NK-92 treated with Interleukin-12 subunit alpha and Interleukin-12 subunit beta, amount 100 ng/mL, for 24 hours (cell line): ENCODE results near the gene GUCD1.
"Not testable (repeated sequence)": the region's sequence is repeated elsewhere in the genome, so short reads cannot be mapped to it uniquely, and the experiment has no call there.

Experiments
- DNase-seq: peaks from one replicate; lab custom pipeline; 2025; lab: John Stamatoyannopoulos, UW

Gene GUCD1

DNA sequence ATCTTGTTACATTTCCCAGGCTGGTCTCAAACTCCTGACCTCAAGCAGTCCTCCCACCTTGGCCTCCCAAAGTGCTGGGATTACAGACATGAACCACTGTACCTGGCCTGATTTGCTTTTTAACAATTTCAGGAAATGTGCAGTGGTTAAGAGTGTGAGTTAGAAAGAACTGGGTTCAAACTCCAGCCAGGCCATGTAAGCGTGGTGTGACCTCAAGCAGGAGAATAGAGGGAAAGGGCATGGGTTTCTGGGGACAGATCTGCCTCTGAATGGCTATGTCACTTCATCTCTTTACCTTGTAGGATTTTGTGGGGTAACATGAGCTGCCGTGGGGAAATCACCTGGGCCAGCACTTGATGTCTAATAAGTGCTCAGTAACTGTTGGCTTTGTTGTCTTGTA is 10.1 kb upstream of the GUCD1 start:
- DNase-seq, result no peak

DNA sequence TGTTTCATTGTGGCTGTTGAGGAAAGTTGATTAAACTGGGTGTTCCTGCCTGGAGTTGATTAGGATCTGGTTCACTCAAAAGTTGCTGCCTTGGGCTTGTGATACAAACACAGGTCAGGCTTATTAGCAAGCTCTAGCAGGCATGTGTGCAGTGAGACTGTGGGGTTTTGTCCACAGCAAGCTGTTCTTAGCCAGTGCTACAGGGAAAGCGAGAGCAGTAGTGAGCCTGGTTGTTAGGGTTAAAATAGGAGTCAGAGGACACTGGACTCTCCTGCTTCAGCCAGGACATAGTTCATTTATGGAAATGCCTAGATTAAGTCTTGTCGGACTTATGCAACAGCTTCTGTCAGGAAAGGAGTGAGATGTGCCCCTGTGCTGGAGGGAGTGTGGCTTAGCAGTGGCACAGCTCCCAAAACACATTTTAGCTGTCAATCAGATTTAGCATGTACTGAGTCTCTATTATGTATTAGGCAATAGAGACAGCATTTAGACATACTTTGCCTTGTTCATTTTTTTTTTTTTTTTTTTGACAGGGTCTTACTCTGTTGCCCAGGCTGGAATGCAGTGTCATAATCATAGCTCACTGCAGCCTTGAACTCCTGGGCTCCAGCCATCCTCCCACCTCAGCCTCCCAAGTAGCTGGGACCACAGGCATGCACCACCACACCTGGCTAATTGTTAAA is 9.6 kb upstream of the GUCD1 start:
- DNase-seq, result no peak

DNA sequence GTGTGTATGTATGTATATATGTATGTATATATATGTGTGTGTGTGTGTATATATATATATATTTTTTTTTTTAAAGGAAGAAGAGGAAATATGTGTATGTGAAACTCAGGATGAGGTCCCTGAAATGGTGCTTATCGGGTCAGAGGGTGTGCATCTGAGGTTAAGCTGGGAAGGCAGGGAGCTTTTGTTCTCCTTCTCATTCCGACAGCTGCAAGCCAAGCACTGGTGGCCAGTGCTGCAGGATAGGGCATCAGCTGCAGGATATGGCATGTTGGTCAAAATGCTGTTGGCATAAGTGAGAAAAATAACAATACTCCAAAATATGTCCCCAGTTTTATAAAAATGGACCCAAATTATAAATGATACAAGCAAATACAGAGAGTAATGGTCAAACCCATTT is 8.3 kb upstream of the GUCD1 start:
- no peak for DNase-seq

DNA sequence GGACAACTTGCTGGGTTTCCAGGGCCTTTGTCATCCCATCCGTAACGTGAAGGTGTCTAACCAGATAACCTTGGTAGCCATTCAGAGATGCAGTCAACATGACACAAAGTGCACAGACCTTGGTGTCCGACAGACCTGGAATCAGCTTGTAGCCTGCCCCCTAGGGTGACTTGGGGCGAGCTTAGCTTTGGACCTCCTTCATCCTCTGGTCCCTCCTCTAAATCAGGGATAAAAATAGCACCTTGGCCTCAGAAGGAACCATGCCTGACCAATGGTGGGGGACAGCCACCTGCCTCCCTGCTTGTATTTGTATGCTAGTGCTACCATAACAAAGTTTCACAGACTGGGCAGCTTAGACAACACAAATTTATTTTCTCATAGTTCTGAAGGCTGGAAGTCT is 4.5 kb upstream of the GUCD1 start:
- DNase-seq, result no peak

DNA sequence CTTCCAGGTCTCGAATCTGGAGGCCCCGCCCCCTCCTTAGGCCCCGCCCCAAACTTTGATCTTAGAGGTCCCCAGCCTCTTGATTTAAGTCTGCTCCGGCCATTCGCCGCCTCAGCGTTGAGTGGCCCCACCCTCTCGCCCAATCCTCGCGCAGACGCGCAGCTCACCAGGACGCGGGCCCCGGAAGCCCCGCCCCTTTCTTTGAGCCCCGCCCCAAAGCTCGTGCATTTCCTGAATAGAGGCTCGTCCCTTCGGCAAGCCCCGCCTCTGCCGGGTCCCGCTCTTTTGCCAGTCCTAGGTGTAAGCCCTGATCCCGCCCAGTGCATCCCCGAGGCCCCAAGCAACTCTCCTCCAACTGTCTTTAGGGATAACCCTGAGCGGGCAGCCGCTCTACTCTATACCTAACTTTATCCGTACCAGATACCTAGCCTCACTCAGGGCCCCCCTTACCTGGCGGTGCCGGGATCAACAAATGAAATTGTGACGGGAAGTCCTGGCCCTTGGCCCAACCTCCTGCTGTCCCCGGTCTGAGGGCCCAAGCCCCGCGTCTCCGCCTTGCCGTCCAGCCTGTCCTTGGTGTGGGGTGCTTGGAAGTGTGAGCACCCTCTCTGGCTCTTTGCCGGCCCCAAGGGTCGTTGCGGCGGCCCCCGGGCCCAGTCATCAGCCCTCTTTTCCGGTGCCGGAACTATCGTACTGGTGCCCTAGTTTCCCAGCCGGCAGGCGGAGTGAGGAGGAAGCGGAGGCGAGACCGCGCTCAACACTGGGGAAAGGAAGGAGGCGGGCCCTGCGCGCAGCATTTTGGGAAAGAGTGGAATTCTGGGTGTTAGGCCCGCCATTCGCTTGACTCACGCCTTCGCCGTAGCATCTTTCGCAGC is 464 bp upstream of the GUCD1 start, which contains the start of gene SNRPD3:
TSS of gene SNRPD3 (plus strand) at position 835 of the 875 bp plus-strand sequence. CDS start 1,676 bp downstream, outside the sequence.
- peak; percentile 98 for DNase-seq

DNA sequence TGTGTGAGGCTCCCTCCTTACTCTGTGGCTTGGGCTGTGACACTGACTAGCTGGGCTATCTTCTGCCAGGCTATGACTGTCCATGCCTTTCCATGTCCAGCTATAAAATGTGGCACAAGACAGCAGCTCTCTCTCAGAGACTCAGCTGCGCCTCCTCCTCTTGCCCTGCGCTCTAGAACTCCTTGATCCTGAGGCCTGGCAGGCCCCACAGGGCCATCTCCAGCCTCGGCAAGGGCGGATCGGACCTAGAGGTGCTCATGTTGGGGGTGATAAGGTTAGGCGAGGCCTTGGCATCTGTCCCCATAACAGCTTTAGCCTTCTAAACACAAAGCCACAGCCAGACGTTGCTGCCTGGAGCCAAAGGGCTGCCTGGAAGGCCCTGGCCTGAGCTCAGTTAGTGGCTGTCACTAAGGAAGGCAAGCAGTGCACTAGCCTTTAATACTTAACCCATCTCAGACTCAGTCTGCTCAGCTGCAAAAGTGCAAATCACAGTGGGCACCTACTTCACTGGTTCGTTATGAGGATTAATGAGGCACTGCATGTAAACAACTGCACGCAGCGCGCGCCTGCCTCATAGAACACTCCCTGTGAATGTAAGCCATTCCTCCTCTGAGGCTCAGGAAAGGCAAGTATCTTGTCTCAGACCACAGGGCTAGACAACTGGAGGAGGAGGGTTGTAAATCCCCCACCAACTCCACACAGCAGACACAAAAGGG is 1.2 kb downstream of the GUCD1 start:
- DNase-seq, result no peak

DNA sequence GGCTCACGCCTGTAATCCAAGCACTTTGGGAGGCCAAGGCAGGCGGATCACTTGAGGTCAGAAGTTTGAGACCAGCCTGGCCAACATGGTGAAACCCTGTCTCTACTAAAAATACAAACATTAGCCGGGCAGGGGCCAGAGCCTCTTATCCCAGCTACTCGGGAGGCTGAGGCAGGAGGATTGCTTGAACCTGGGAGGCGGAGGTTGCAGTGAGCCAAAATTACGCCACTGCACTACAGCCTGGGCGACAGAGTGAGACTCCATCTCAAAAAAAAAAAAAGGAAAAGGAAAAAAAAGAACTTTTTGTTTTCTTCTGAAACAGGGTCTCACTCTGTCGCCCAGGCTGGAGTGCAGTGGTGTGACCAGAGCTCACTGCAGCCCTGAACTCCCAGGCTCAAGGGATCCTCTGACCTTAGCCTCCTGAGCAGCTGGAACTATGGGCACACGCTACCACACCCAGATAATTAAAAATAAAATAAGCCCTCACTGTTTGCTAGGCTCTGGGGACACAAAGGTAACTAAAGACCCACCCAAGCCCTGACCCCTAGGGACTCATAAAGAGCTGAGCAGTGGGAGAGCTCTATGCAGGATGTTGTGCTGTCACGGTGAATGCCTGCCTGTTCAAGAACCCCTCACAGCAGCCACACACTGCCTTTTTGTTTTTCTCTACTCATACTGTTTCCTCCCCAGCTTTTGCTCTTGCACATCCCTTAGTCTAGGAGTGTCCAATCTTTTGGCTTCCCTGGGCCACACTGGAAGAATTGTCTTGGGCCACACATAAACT is 2.2 kb downstream of the GUCD1 start:
- DNase-seq, result not testable (repeated sequence)

DNA sequence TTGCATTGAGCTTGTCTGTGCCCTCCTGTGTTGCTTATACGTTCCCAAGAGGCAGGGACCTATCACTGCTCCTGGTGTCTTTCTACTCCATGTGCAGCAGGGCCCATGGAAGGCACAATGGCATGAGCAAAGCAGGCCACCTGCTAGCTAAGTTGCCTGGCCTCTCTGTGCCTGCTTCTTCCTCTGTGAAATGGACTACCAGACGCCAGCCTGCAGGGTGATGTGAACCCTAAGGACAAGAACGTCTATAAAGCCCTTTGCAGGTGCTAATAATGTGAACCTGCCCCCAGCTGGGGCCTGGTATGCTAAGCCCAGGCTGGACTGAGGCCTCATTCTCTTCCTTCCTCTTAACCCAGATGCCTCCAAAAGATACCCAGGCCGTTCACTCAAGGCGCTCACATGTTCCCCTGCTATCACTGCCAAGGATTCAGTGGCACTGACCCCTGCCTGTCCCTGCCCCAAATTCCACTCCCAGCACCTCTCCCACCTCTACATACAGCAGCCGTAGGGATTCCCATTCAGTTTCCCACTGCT is 4.0 kb downstream of the GUCD1 start:
- no peak for DNase-seq

DNA sequence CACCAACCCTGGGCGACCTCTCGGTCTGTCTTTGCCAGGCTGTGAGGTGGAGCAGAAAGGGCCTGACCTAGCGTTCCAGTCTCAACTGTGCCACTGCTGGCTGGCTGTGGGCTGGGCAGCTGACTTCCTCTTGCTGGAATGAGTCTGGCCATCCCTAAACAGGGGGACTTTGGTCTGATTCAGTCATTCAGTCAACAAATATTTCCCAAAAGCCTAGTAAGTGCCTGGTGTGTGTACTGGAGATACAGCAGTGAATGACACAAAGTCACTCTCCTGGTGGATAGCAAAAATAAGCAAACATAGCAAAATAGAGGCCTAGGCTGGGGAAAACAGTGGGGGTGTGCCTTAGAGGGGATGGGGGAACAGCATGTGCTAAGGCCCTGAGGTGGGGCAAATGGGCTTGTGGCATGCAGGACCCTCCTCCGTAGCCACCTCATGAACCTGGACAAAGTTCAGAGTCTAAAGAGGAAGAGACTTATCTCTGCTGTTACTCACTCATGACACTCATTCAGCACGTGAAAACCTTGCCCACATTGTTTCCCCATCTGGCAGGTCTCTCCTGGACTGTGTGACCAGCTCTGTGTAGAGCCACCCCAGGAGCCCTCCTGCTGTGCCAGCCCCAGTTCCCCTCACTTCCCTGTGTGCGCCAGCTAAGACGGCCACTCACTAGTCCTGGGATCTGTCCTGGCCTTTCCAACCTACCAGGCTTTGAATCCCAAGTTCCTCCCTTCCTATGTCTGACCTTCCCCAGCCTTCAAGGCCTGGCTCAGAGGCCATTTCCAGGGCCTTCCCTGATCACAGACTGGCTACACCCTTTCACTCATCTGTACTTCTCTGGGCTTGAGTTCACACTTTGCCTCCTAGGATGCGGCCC is 4.7 kb downstream of the GUCD1 start:
- no peak for DNase-seq

DNA sequence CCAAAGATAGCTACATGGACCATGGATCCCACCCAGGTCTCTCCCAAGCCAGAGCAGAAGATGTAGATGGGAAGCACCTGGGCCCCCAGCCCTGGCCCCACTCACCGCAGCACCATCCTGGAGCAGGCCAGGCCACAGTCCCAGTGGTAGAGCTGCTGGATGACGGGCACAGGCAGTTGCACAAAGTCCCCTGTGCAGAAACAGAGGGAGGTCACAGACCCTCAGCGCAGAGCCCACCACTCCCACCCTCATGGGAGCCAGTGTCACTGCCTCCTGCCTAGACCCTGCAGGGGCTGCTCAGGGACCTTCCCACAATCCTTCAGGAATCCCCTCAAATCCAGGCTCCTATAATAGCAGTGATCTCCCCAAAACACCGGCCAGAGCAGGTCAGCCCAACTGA is 6.1 kb downstream of the GUCD1 start:
- no peak for DNase-seq

DNA sequence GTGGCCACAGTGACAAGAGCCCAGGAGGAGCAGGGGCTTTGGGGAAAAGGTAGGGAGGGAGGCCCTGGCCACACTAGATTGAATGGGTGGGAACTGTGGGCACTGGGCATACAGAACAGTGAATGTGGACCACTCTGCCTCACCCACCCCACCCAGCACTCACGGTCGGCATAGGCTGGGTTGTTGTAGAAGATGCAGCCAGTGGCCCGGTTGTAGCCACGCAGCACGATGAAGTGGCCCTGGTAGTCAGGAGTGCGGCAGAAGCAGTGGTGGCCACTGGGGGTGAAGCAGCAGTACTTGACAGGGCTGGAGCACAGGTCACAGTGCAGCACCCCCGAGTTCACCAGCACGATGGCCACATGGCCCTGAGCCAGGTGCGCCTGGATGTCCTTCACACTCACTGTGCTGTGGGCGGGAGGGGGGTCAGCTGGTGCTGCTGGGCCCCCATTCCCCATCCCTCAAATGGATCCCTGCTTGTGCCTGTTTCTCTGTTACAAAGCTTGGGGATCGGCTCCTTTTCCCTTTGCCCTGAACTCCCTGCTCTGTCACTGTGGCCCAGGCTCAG is 11.2 kb downstream of the GUCD1 start:
- no peak for DNase-seq

DNA sequence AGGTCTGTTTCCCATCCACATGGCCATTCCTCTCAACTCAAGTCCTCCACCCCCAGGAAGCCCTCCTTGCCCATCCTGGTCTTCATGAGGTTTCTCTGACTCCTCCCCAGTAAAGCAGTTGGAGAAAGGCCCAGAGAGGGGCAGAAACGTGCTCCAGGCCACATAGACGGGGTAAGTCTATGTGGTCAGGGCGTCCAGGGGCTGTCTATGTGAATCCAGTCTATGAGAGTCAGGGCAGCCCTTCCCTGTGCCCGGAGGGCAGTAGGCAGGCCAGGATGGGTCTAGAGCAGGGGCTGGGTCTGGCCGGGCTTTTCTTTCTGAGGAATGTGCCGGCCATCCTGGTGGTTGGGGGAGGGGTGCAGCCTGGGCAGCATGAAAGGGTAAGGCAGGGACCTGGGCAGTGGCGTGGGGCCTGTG is 11.7 kb downstream of the GUCD1 start:
- DNase-seq, result no peak

DNA sequence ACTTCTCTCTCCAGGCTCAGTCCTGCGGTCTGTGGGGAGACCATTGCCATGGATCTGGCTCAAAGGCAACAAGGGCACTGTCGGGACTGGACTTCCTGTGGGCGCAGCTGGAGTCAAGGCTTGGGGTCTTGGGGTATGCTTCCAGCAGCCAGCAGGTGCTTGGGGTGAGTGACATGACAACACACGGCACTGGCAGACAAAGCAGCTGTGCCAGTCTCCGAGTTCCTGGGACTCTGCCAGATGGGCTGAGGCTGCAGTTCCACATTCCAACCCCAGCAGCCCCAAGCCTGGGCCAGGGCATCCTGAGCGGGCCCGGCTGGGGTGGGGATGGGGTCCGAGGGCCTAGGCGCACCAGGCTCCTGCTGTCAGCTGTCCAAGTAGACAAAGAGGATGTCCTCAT is 12.3 kb downstream of the GUCD1 start:
- no peak for DNase-seq

DNA sequence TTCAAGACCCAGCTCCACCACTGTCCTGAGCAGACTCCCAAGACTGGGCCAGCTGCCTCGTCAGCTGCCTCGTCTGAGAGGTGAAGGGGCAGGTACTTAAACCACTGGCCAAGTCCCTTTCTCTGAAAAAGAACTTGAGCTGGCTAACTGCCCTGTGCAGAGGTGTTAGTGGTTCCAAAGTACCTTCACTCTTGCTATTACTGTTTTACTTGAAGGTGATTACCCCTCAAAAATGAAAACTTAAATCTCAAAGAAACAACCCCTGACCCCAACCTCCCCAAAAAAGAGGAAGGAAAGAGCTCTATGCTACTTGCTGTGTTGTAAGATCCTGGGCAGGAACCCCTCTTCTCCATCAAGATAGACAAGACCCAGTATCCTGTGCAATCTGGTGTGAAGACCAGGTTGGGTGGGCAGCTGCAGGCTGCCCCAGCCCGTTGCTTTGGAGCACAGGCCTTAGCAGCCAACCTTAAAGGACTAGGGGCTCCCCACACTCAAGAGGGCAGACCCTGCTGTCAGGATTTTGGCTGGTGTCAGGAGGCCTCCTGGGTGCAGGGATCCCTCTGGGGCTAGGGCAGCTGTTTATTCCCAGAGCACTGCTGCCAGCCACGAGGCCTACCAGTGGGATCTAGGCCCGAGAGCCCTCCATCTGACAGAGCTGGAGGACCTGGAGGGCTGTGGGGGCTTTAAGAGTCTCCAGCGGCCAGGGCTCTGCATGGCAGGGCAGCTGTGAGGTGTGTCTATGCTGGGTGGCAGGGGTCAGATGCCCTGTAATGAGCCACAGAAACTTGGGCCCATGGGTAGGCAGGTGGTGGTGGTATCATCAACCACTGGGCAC is 13.0 kb downstream of the GUCD1 start:
- no peak for DNase-seq

DNA sequence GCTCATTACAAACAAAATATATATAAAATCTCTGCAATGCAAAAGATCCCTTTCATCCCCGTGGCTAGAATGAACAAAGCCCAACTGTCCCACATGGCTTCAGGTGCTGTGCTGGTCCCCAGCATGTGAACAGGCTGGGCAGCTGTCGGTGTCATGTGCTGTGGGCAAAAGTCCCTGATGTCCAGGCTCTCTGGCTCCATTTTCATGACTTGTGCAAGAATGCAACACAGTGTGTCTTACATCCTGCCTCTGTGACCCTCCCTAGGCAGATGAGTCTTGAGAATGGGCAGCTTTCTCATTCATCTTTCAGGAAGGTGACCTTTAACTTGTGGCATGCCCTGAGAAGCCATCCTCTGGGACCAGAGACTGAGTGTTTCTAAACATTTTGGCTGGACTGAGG is 14.5 kb downstream of the GUCD1 start:
- DNase-seq, result no peak

DNA sequence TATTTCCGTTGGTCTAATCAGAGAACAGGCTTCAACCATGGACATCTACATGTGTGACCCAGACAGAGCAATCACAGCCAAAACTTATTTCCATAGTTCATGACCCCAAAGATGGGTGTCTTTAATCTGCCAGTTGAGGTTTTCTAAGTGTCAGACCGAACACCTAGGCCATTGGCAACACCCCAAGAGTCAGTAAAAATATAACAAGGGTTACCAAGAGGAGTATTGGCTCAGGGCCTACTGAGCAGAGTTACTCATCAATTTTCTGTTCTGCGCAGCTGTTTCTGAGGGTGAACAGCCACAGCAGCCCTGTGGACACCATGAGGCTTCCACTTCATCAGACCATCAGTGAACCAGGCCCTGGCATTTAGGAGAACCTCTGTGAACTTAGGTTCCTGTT is 18.8 kb downstream of the GUCD1 start:
- no peak for DNase-seq

DNA sequence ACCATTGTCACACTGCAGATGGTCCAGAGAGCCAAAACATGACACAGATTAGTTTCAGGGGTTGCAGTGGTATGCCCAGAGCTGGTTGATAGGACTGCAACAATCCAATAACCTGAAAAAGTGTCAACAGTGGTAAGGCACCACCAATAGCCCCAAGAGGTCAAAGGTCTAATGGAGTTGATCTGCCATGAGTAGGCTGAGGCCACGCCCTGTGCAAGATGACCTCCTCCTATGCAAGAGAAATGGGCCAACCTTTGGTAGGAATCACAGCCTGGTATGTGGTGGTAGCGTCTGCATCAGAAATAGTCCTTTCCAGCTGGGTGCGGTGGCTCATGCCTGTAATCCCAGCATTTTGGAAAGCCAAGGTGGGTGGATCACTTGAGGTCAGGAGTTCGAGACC is 19.6 kb downstream of the GUCD1 start:
- no peak for DNase-seq

DNA sequence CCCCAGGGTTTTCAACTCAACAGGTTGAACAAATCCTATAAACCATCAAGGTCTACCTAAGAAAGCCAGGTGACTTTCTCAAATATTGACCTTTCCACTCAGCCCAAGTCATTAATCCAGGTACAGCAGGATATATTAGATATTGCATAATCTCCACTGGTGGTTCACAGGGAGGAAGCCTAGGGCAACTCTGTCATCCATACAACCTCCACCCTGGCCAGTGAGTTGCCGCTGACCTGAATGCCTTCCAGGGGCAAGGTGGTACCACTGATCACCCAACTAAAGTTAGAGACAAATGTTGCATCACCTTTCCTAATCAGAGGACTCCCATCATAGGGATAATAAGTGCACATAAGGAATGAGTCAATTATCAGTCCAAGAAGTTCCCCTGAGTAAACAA is 22.9 kb downstream of the GUCD1 start:
- no peak for DNase-seq

DNA sequence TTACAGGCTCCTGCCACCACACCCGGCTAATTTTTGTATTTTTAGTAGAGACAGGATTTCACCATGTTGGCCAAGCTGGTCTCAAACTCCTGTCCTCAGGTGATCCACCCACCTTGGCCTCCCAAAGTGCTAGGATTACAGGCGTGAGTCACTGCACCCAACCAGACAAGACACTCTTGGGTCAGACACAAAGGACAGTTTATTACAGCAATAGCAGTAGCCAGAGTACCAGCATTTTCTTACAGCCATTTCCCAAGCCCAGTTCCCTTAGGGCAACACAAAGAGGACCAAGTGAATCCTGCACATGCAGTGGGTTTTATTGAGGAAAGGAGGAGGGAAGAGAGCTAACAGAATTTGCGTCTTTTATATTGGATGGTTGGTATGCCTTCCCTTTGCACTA is 24.0 kb downstream of the GUCD1 start:
- not testable (repeated sequence) for DNase-seq
